ENCODE results near the gene NT5M. TPM values are rescaled to one million over a fixed set of nuclear protein-coding genes. Genes with fewer than 3 reads are reported as not detected.

Gene NT5M
- total RNA-seq, 1 donor from 2014 or later, result 3.5 TPM

DNA sequence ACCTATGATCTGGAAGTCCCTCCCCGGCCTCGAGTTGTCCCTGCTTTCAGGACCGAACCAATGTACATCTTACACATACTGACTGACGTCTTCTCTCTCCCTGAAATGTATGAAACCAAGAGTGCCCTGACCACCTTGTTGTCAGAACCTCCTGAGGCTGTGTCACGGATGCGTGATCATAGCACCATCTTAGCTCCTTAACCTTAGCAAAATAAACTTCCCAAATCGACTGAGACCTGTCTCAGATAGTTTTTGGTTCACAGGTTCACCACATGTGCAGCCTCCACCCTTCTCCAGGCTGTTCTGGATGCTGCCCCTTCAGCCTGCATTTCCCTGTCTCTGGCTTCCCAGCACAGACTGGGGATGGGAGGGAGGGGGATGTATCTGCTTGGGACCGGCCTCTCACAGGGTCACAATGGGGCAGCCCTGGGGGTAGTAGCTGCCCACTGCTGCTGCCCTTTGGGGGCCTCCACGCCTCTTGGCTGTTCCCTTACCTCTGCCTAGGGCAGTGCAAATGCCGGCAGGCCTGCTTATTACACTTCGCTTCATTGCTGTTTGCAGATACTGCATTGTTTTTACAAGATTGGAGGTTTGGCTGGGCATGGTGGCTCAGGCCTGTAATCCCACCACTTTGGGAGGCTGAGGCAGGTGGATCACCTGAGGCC, 69.8 kb downstream of the NT5M start:
- no peak for TF ChIP-seq CTCF (IDR thresholded peaks at IDR 0.05)
- H3K4me3 Mint-ChIP-seq (ENCODE audit: unreplicated experiment), result no peak overlapping the region
- H3K36me3 Mint-ChIP-seq (ENCODE audit: unreplicated experiment), result no peaks in the 10 kb centered on the region
- DNase-seq (ENCODE audit: extremely low spot score, unreplicated experiment), result no peak
- H3K27ac Mint-ChIP-seq (ENCODE audit: unreplicated experiment), result no peak overlapping the region
- H3K27me3 Mint-ChIP-seq (ENCODE audit: unreplicated experiment), result peaks cover 33% of the 10 kb centered on the region
- H3K9me3 Mint-ChIP-seq (ENCODE audit: unreplicated experiment), result no peaks in the 10 kb centered on the region
- H3K4me1 Mint-ChIP-seq (ENCODE audit: unreplicated experiment), result no peaks in the 10 kb centered on the region

GRCh38 chr17:17375841-17376240, 72.7 kb downstream of the NT5M start:
- Mint-ChIP-seq H3K4me3 (ENCODE audit: unreplicated experiment) (no peak overlapping the region), H3K27me3 (ENCODE audit: unreplicated experiment) (peaks cover 31% of the 10 kb centered on the region), H3K36me3 (ENCODE audit: unreplicated experiment) (no peaks in the 10 kb centered on the region), H3K9me3 (ENCODE audit: unreplicated experiment) (no peaks in the 10 kb centered on the region), H3K4me1 (ENCODE audit: unreplicated experiment) (no peaks in the 10 kb centered on the region), H3K27ac (ENCODE audit: unreplicated experiment) (no peak overlapping the region)
- DNase-seq (ENCODE audit: extremely low spot score, unreplicated experiment), result no peak
- no peak for TF ChIP-seq CTCF (IDR thresholded peaks at IDR 0.05)

DNA sequence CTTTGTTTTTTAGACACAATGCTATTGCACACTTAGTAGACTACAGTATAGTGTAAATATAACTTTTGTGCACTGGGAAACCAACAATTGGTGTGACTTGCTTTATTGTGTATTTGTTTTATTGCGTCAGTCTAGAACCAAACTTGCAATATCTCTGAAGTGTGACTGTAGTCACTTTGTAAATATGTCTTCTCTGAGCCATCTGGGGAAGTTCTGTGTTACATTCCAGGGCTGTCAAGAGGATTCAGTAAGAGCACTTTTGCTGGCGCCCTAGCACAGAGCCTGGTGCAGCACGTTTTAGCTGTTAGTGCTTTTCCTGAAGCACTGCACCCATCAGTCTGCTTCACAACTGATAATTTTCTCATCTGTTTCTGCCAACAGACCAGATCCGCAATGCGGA, 73.2 kb downstream of the NT5M start:
- Mint-ChIP-seq H3K27me3 (ENCODE audit: unreplicated experiment) (peaks cover 29% of the 10 kb centered on the region), H3K27ac (ENCODE audit: unreplicated experiment) (no peak overlapping the region)

DNA sequence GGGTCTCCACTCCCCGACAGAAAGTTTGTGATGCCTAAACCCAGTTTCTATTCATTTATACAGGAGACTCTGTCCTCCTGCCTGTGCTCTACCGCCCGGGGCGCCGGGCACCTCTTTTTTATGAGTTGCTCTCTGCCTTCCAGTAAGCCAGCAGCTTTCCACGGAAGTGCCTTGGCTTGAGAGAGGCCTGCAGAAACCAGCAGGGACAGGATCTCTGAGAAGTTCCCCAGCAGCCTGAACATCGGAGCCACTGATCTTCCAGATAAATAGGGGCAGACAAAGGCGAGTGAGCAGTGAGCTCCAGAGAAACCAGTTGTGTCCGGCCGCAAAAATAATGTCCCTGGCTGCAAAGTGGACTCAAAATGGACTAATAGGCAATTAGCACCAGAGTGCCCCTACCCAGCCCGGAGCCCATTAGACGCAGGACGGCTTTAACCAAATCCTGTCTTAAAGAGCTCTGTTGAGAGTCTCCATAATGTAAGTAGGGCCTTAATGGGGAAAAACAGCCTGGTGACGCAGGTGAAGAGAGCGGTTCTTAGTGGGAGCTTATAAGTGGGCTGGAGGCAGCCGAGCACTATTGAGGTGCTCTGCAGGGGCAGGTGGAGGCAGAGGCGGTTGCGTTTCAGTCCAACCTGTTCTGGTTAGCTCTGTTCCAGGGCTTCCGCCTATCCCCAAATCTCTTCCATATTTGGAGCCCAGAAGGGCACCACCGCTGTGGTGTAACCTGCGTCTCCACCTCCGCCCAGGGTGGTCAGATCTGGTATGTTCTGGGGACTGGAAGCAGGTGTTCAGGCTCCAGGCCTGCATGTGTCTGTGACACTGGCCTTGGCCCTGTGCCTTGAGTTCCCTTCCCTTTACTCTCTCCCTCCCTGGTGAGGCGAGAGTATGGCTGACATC, 74.1 kb downstream of the NT5M start:
- Mint-ChIP-seq H3K4me1 (ENCODE audit: unreplicated experiment) (no peaks in the 10 kb centered on the region), H3K27me3 (ENCODE audit: unreplicated experiment) (peaks cover 35% of the 10 kb centered on the region)
- DNase-seq (ENCODE audit: extremely low spot score, unreplicated experiment), result no peak

More for the DNA sequence above, 73.2 kb downstream of the NT5M start:
- TF ChIP-seq CTCF (IDR thresholded peaks at IDR 0.05), result no peak
- H3K9me3 Mint-ChIP-seq (ENCODE audit: unreplicated experiment), result no peaks in the 10 kb centered on the region
- no peaks in the 10 kb centered on the region for H3K4me1 Mint-ChIP-seq (ENCODE audit: unreplicated experiment)
- DNase-seq (ENCODE audit: extremely low spot score, unreplicated experiment), result no peak
- H3K4me3 Mint-ChIP-seq (ENCODE audit: unreplicated experiment), result no peak overlapping the region
- H3K36me3 Mint-ChIP-seq (ENCODE audit: unreplicated experiment), result no peaks in the 10 kb centered on the region

More for the DNA sequence above, 74.1 kb downstream of the NT5M start:
- Mint-ChIP-seq H3K4me3 (ENCODE audit: unreplicated experiment) (no peak overlapping the region), H3K9me3 (ENCODE audit: unreplicated experiment) (no peaks in the 10 kb centered on the region), H3K27ac (ENCODE audit: unreplicated experiment) (no peak overlapping the region), H3K36me3 (ENCODE audit: unreplicated experiment) (no peaks in the 10 kb centered on the region)
- no peak for TF ChIP-seq CTCF (IDR thresholded peaks at IDR 0.05)
